Measurements from ENCODE around the gene IL6ST.

GRCh38 chr5:55925181-55925580, 69.6 kb downstream of the IL6ST start:
- TF ChIP-seq CTCF (conservative IDR thresholded peaks at IDR 0.05; ENCODE audit: low read depth, low read length): no peak
- no peak for TF ChIP-seq EZH2 (IDR thresholded peaks at IDR 0.05; ENCODE audit: borderline replicate concordance, low read depth, low read length, poor library complexity, severe bottlenecking)

Measured in A673 (cell line).